HepG2 (cell line): Measurements from ENCODE around the gene CHAF1A. TPM values are rescaled to one million over a fixed set of nuclear protein-coding genes. Genes with fewer than 3 reads are reported as not detected.

Experiments
- CAMTA2 ChIP-seq: sonication (generic); formaldehyde crosslinking; IDR thresholded peaks from 2 replicates; pipeline ENCODE4 v1.4.0; 2020; ENCODE audit warnings: mild to moderate bottlenecking, missing genetic modification reagents, borderline replicate concordance
- NFE2L1 ChIP-seq: sonication (generic); formaldehyde crosslinking; IDR thresholded peaks from 2 replicates; pipeline ENCODE4 v1.4.0; 2020; ENCODE audit warnings: missing genetic modification reagents, mild to moderate bottlenecking, borderline replicate concordance
- PAF1 ChIP-seq: IDR thresholded peaks from 2 replicates; pipeline ENCODE4 v1.6.1; 2016; ENCODE audit warnings: missing genetic modification reagents, missing compliant biosample characterization
- RBM22 ChIP-seq: fragments of 200-400 bp; formaldehyde crosslinking; optimal IDR thresholded peaks from 2 replicates; pipeline ENCODE3; 2017; ENCODE audit warnings: mild to moderate bottlenecking, low read length, moderate library complexity
- SCMH1 ChIP-seq: sonication (generic); formaldehyde crosslinking; IDR thresholded peaks from 2 replicates; pipeline ENCODE4 v1.9.0; 2021; ENCODE audit warnings: missing genetic modification reagents, mild to moderate bottlenecking, borderline replicate concordance
- SPEN ChIP-seq: sonication (generic); formaldehyde crosslinking; IDR thresholded peaks from 2 replicates; pipeline ENCODE4 v1.5.1; 2020; ENCODE audit warnings: low read depth, mild to moderate bottlenecking, missing genetic modification reagents
- U2AF1 ChIP-seq: fragments of 200-400 bp; formaldehyde crosslinking; optimal IDR thresholded peaks from 2 replicates; pipeline ENCODE3; 2017; ENCODE audit warnings: mild to moderate bottlenecking, low read depth, low read length
- ZNF20 ChIP-seq: sonication (generic); formaldehyde crosslinking; IDR thresholded peaks from 2 replicates; pipeline ENCODE4 v1.4.0; 2020; ENCODE audit warnings: mild to moderate bottlenecking, moderate library complexity, missing genetic modification reagents
- ZNF468 ChIP-seq: sonication (generic); formaldehyde crosslinking; IDR thresholded peaks from 2 replicates; pipeline ENCODE4 v1.8.0; 2022; ENCODE audit warnings: mild to moderate bottlenecking, moderate library complexity, missing genetic modification reagents
- ZNF75D ChIP-seq: sonication (generic); formaldehyde crosslinking; IDR thresholded peaks from 2 replicates; pipeline ENCODE4 v1.8.1; 2023; ENCODE audit warnings: missing genetic modification reagents, mild to moderate bottlenecking, borderline replicate concordance
- ZNF761 ChIP-seq: sonication (generic); formaldehyde crosslinking; conservative IDR thresholded peaks from 2 replicates; pipeline ENCODE4 v1.4.0; 2020; ENCODE audit warnings: mild to moderate bottlenecking, missing genetic modification reagents
- ZNF772 ChIP-seq: sonication (generic); formaldehyde crosslinking; IDR thresholded peaks from 2 replicates; pipeline ENCODE4 v1.5.0; 2020; ENCODE audit warnings: mild to moderate bottlenecking, missing genetic modification reagents
- ZNF816 ChIP-seq: sonication (generic); formaldehyde crosslinking; IDR thresholded peaks from 2 replicates; pipeline ENCODE4 v1.8.0; 2022; ENCODE audit warnings: missing genetic modification reagents, mild to moderate bottlenecking, borderline replicate concordance
- polyA plus RNA-seq, 8 experiments: library from polyadenylated mRNA; depleted of rRNA in 3 of 8; stranded (reverse) in 7 of 8; unstranded in 1 of 8; fragments of >200 nt; fragmentation: Illumina TruSeq in 4 of 8; extraction: Trizol in 4 of 8; gene quantifications; 2 replicates each; pipeline versions ENCODE4 v1.2.1 to v1.2.3, GENCODE V29; 2011 to 2016; ENCODE audit warnings: low read depth in 4 of 8, missing spikeins in 1 of 8, mixed read lengths in 1 of 8; ENCODE audit not compliant: insufficient read depth in 1 of 8
- total RNA-seq, 5 experiments: library from RNA; depleted of rRNA; stranded (reverse); fragments of >200 nt; fragmentation: Illumina TruSeq; extraction: Trizol; gene quantifications; 2 replicates each; pipeline ENCODE4 v1.2.3, GENCODE V29; 2016; ENCODE audit warnings: low read depth in 1 of 5
- TF ChIP-seq, protein P1 (sequence below): sonication (generic); formaldehyde crosslinking; IDR thresholded peaks from 2 replicates; pipeline ENCODE4 v1.4.0; 2020; ENCODE audit warnings: missing genetic modification reagents, borderline replicate concordance
- TF ChIP-seq, protein P2 (sequence below): sonication (generic); formaldehyde crosslinking; IDR thresholded peaks from 2 replicates; pipeline ENCODE4 v1.4.0; 2020; ENCODE audit warnings: missing genetic modification reagents
- TF ChIP-seq, protein P3 (sequence below): sonication (generic); formaldehyde crosslinking; conservative IDR thresholded peaks from 2 replicates; pipeline ENCODE4 v1.4.0; 2020; ENCODE audit warnings: missing genetic modification reagents
- TF ChIP-seq, protein P4 (sequence below): sonication (generic); formaldehyde crosslinking; IDR thresholded peaks from 2 replicates; pipeline ENCODE4 v1.4.0; 2020; ENCODE audit warnings: low read depth, missing genetic modification reagents
- TF ChIP-seq, protein P5 (sequence below): sonication (generic); formaldehyde crosslinking; IDR thresholded peaks from 2 replicates; pipeline ENCODE4 v1.4.0; 2020; ENCODE audit warnings: missing genetic modification reagents
- TF ChIP-seq, protein P6 (sequence below): sonication (generic); IDR thresholded peaks from 2 replicates; pipeline ENCODE4 v1.6.1; 2016; ENCODE audit warnings: low read depth, borderline replicate concordance

The CHAF1A gene
- total and polyA plus RNA-seq, 2 of the 13 experiments (the other 11 are each of a cell fraction or from before 2014, with no cell fraction given) = 11.0 to 34.8 TPM

DNA sequence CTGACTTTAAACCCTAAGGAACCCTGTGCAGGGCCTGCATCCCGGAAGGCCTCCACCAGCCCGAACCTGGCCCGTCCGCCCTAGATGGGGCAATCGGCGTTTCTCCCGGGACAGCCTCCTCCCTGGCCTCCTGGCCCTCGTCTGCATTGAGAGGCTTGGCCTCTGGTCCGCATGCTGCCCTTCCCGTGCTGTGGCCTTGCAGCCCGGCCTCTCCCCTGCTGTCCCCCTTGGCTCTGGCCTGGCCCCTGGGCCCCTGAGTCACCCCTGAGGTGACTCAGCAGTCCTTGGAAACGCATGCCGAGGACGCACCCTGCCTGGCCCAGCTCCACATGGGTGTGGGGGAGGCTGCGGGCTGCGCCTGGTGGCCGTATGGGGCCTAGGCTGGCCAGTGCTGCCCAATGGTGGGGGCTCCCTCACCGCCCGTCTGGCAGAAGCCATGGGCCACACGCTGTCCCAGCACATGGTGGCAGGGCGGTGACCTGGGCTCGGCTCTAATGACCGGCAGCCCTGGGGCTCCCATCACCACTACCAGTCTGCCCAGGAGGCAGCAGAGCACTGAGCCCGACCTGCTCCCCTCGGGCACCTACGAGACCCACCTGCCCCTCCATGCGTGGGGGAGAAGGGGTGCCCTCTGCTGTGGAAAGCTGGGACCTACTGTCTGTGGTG is 27.8 kb upstream of the CHAF1A start (continued):
- TF ChIP-seq, protein P1, sequence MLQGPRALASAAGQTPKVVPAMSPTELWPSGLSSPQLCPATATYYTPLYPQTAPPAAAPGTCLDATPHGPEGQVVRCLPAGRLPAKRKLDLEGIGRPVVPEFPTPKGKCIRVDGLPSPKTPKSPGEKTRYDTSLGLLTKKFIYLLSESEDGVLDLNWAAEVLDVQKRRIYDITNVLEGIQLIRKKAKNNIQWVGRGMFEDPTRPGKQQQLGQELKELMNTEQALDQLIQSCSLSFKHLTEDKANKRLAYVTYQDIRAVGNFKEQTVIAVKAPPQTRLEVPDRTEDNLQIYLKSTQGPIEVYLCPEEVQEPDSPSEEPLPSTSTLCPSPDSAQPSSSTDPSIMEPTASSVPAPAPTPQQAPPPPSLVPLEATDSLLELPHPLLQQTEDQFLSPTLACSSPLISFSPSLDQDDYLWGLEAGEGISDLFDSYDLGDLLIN (CRISPR knock-in tag) = 0 out of 2 replicates have a peak, but pooled peaks have one; percentile 35
- no peak for TF ChIP-seq CAMTA2 (CRISPR knock-in tag)
- 0 out of 2 replicates have a peak, but pooled peaks have one; percentile 79 for TF ChIP-seq ZNF468 (CRISPR knock-in tag)
- peak; percentile 98 for TF ChIP-seq NFE2L1 (CRISPR knock-in tag)
- no peak for TF ChIP-seq SCMH1 (CRISPR knock-in tag)
- no peak for TF ChIP-seq PAF1 (CRISPR knock-in tag)
- TF ChIP-seq ZNF761 = peak; percentile 91
- 0 out of 2 replicates have a peak, but pooled peaks have one; percentile 66 for TF ChIP-seq ZNF816 (CRISPR knock-in tag)
- TF ChIP-seq ZNF20 (CRISPR knock-in tag) = no peak
- TF ChIP-seq, protein P2, sequence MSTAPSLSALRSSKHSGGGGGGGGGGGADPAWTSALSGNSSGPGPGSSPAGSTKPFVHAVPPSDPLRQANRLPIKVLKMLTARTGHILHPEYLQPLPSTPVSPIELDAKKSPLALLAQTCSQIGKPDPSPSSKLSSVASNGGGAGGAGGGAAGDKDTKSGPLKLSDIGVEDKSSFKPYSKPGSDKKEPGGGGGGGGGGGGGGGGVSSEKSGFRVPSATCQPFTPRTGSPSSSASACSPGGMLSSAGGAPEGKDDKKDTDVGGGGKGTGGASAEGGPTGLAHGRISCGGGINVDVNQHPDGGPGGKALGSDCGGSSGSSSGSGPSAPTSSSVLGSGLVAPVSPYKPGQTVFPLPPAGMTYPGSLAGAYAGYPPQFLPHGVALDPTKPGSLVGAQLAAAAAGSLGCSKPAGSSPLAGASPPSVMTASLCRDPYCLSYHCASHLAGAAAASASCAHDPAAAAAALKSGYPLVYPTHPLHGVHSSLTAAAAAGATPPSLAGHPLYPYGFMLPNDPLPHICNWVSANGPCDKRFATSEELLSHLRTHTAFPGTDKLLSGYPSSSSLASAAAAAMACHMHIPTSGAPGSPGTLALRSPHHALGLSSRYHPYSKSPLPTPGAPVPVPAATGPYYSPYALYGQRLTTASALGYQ (CRISPR knock-in tag) = peak; percentile 50; the same call in 1 of the 2 replicates
- TF ChIP-seq SPEN = peak; percentile 67; the same call in 1 of the 2 replicates
- TF ChIP-seq U2AF1 = no peak
- TF ChIP-seq ZNF75D = no peak
- peak; percentile 1 for TF ChIP-seq RBM22
- TF ChIP-seq, protein P3, sequence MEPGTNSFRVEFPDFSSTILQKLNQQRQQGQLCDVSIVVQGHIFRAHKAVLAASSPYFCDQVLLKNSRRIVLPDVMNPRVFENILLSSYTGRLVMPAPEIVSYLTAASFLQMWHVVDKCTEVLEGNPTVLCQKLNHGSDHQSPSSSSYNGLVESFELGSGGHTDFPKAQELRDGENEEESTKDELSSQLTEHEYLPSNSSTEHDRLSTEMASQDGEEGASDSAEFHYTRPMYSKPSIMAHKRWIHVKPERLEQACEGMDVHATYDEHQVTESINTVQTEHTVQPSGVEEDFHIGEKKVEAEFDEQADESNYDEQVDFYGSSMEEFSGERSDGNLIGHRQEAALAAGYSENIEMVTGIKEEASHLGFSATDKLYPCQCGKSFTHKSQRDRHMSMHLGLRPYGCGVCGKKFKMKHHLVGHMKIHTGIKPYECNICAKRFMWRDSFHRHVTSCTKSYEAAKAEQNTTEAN (CRISPR knock-in tag) = peak; percentile 62; the same call in 1 of the 2 replicates
- TF ChIP-seq, protein P4, sequence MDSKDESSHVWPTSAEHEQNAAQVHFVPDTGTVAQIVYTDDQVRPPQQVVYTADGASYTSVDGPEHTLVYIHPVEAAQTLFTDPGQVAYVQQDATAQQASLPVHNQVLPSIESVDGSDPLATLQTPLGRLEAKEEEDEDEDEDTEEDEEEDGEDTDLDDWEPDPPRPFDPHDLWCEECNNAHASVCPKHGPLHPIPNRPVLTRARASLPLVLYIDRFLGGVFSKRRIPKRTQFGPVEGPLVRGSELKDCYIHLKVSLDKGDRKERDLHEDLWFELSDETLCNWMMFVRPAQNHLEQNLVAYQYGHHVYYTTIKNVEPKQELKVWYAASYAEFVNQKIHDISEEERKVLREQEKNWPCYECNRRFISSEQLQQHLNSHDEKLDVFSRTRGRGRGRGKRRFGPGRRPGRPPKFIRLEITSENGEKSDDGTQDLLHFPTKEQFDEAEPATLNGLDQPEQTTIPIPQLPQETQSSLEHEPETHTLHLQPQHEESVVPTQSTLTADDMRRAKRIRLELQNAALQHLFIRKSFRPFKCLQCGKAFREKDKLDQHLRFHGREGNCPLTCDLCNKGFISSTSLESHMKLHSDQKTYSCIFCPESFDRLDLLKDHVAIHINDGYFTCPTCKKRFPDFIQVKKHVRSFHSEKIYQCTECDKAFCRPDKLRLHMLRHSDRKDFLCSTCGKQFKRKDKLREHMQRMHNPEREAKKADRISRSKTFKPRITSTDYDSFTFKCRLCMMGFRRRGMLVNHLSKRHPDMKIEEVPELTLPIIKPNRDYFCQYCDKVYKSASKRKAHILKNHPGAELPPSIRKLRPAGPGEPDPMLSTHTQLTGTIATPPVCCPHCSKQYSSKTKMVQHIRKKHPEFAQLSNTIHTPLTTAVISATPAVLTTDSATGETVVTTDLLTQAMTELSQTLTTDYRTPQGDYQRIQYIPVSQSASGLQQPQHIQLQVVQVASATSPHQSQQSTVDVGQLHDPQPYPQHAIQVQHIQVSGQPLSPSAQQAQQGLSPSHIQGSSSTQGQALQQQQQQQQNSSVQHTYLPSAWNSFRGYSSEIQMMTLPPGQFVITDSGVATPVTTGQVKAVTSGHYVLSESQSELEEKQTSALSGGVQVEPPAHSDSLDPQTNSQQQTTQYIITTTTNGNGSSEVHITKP (CRISPR knock-in tag) = peak; percentile 80; the same call in 1 of the 2 replicates
- TF ChIP-seq, protein P5, sequence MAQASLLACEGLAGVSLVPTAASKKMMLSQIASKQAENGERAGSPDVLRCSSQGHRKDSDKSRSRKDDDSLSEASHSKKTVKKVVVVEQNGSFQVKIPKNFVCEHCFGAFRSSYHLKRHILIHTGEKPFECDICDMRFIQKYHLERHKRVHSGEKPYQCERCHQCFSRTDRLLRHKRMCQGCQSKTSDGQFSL = peak; percentile 73; the same call in 1 of the 2 replicates
- TF ChIP-seq ZNF772 = peak; percentile 76
- TF ChIP-seq, protein P6, sequence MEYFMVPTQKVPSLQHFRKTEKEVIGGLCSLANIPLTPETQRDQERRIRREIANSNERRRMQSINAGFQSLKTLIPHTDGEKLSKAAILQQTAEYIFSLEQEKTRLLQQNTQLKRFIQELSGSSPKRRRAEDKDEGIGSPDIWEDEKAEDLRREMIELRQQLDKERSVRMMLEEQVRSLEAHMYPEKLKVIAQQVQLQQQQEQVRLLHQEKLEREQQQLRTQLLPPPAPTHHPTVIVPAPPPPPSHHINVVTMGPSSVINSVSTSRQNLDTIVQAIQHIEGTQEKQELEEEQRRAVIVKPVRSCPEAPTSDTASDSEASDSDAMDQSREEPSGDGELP = peak; percentile 74; the same call in 1 of the 2 replicates
